Loucy (cell line): Measurements from ENCODE around the gene CTNNAL1.

ENCODE experiments used
- H2AFZ ChIP-seq: fragments of 200-600 bp; sonication (generic); 2 replicates; pipeline ENCODE4 v1.6.0; 2016; ENCODE audit warnings: antibody characterized with exemption, mild to moderate bottlenecking, low read length, moderate library complexity
- H3F3A ChIP-seq: fragments of 200-600 bp; 2 replicates; pipeline ENCODE4 v1.6.0; 2016; ENCODE audit warnings: antibody characterized with exemption, low read depth, mild to moderate bottlenecking
- H3K27me3 ChIP-seq: fragments of 200-600 bp; sonication (generic); 2 replicates; pipeline ENCODE4 v1.6.1; 2014; ENCODE audit warnings: low read length, mild to moderate bottlenecking; ENCODE audit not compliant: insufficient read depth, poor library complexity, severe bottlenecking
- H3K36me3 ChIP-seq: fragments of 200-600 bp; sonication (generic); 2 replicates; pipeline ENCODE4 v1.6.1; 2016; ENCODE audit warnings: low read length; ENCODE audit not compliant: insufficient read depth
- H3K4me1 ChIP-seq: fragments of 200-600 bp; sonication (generic); 2 replicates; pipeline ENCODE4 v1.5.1; 2014; ENCODE audit warnings: low read length, mild to moderate bottlenecking; ENCODE audit not compliant: insufficient read depth, poor library complexity, severe bottlenecking
- H3K4me2 ChIP-seq: fragments of 200-600 bp; sonication (generic); 2 replicates; pipeline ENCODE4 v1.6.0; 2014; ENCODE audit warnings: antibody characterized with exemption, low read length, low read depth, mild to moderate bottlenecking; ENCODE audit not compliant: poor library complexity, severe bottlenecking
- H3K4me3 ChIP-seq: fragments of 200-600 bp; sonication (generic); 2 replicates; pipeline ENCODE4 v1.5.1; 2014; ENCODE audit warnings: low read length, mild to moderate bottlenecking, mixed read lengths; ENCODE audit not compliant: poor library complexity, severe bottlenecking
- H3K79me2 ChIP-seq: fragments of 200-600 bp; sonication (generic); 2 replicates; pipeline ENCODE4 v1.6.1; 2014; ENCODE audit warnings: low read length; ENCODE audit not compliant: insufficient read depth
- H3K9ac ChIP-seq: fragments of 200-600 bp; sonication (generic); 2 replicates; pipeline ENCODE4 v1.6.0; 2014; ENCODE audit warnings: mild to moderate bottlenecking, low read depth, low read length, moderate library complexity; ENCODE audit not compliant: poor library complexity, severe bottlenecking
- H3K9me2 ChIP-seq: fragments of 200-600 bp; sonication (generic); replicated peaks from 2 replicates; pipeline ENCODE4 v1.6.1; 2016; ENCODE audit warnings: low read depth, low read length, mixed read lengths
- H3K9me3 ChIP-seq: fragments of 200-600 bp; sonication (generic); 2 replicates; pipeline ENCODE4 v1.6.1; 2014; ENCODE audit warnings: mild to moderate bottlenecking, antibody characterized with exemption, low read length, low read depth; ENCODE audit not compliant: insufficient read depth
- H4K20me1 ChIP-seq: fragments of 200-600 bp; sonication (generic); 2 replicates; pipeline ENCODE4 v1.6.0; 2014; ENCODE audit warnings: antibody characterized with exemption, low read length, mild to moderate bottlenecking; ENCODE audit not compliant: insufficient read depth, poor library complexity, severe bottlenecking
- EZH2phosphoT487 ChIP-seq: fragments of 200-600 bp; IDR thresholded peaks from 2 replicates; pipeline ENCODE4 v1.6.1; 2018; ENCODE audit warnings: antibody characterized with exemption, mild to moderate bottlenecking, moderate library complexity, borderline replicate concordance
- TF ChIP-seq, protein P1 (sequence below): fragments of 200-600 bp; sonication (generic); conservative IDR thresholded peaks from 2 replicates; pipeline ENCODE4 v1.5.1; 2014; ENCODE audit warnings: mild to moderate bottlenecking, antibody characterized with exemption, low read length

CTNNAL1 gene

DNA sequence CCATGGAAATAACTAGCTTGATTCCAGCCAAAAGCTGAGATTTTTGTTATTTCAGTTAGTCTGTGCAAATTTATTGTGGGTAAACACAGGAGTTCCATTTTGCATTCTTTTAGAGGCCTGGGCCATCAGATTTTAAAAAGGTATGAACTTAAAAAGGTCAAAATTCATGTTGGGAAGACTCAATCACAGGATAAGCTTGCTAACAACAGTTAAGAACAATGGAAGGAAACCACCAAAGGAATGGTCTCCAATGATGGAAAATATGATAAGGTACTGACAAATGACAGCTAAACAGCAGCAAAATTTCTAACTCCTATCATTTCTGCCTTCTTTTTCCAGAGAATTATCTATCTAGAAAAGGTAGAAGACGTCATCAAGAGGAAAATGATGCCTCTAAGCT, 63.1 kb downstream of the CTNNAL1 start:
- H3K79me2 ChIP-seq = no peaks in the 10 kb centered on the region
- H3K9ac ChIP-seq = no peak overlapping the region
- H2AFZ ChIP-seq = no peak overlapping the region
- H3K9me2 ChIP-seq = no peaks in the 10 kb centered on the region
- TF ChIP-seq EZH2phosphoT487 = no peak
- TF ChIP-seq, protein P1, sequence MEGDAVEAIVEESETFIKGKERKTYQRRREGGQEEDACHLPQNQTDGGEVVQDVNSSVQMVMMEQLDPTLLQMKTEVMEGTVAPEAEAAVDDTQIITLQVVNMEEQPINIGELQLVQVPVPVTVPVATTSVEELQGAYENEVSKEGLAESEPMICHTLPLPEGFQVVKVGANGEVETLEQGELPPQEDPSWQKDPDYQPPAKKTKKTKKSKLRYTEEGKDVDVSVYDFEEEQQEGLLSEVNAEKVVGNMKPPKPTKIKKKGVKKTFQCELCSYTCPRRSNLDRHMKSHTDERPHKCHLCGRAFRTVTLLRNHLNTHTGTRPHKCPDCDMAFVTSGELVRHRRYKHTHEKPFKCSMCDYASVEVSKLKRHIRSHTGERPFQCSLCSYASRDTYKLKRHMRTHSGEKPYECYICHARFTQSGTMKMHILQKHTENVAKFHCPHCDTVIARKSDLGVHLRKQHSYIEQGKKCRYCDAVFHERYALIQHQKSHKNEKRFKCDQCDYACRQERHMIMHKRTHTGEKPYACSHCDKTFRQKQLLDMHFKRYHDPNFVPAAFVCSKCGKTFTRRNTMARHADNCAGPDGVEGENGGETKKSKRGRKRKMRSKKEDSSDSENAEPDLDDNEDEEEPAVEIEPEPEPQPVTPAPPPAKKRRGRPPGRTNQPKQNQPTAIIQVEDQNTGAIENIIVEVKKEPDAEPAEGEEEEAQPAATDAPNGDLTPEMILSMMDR = no peak
- no peaks in the 10 kb centered on the region for H4K20me1 ChIP-seq
- H3K27me3 ChIP-seq = no peaks in the 10 kb centered on the region
- no peaks in the 10 kb centered on the region for H3K4me1 ChIP-seq
- H3K4me2 ChIP-seq = no peak overlapping the region
- H3K9me3 ChIP-seq = no peaks in the 10 kb centered on the region
- H3K36me3 ChIP-seq = no peaks in the 10 kb centered on the region
- H3K4me3 ChIP-seq = no peak overlapping the region
- H3F3A ChIP-seq = no peaks in the 10 kb centered on the region

DNA sequence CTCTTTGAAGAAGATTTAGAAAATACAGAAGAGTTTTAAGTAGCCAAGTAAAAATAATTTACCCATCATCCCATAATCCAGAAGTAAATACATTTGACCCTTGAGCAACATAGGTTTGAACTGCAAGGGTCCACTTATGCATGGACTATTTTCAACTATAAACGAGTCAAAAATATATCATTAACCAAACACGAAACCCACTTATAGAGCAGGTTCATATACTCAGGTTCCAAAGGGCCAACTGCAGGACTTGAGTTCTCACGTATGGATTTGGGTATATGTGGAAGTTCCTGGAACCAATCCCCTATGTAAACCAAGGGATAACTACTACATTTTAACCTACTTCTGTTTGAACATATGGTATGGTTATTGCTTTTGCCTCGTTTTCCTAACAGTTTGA, 73.3 kb downstream of the CTNNAL1 start:
- no peak for TF ChIP-seq EZH2phosphoT487
- TF ChIP-seq, protein P1 = no peak
- no peak overlapping the region for H3K4me3 ChIP-seq
- no peak overlapping the region for H2AFZ ChIP-seq
- no peaks in the 10 kb centered on the region for H3K27me3 ChIP-seq
- H3K4me1 ChIP-seq = peaks cover 10% of the 10 kb centered on the region
- peaks cover 8% of the 10 kb centered on the region; the same call in 1 of the 2 replicates for H3K36me3 ChIP-seq
- H4K20me1 ChIP-seq = no peaks in the 10 kb centered on the region
- no peaks in the 10 kb centered on the region for H3K9me2 ChIP-seq
- H3K9me3 ChIP-seq = no peaks in the 10 kb centered on the region
- H3K9ac ChIP-seq = no peak overlapping the region
- H3K4me2 ChIP-seq = no peak overlapping the region
- H3K79me2 ChIP-seq = peaks cover 6% of the 10 kb centered on the region; the same call in 1 of the 2 replicates
- no peaks in the 10 kb centered on the region for H3F3A ChIP-seq

DNA sequence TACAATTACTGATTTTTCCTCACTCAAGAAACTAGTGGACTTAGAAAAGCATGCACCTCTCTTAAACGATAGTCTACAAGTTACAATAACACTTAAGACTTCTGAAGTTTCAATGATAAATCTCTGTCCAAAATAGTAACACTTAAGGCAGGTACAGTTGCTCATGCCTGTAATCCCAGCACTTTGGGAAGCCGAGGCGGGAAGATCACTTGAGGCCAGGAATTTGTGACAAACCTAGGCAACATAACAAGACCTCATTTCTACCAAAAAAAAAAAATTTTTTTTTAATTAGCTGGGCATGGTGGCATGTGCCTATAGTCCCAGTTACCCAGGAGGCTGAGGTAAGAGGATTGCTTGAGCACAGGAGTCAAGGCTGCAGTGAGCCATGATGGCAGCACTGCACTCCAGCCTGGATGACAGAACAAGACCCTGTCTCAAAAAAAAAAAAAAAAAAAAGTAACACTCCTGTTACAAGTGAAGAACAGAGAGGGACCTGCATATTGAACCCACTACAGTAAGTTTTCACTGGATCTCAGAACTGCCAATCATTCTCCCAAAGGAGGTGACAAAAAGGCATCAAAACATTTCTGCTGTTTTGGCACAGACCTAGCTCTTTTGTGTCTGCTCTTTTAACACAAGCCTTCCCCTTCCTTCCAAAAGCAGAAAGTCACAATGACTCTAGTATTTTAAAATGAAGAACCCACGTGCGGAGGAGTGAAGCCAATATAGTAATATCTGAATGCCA, 75.6 kb downstream of the CTNNAL1 start:
- H3K79me2 ChIP-seq = peaks cover 20% of the 10 kb centered on the region

More for the DNA sequence above, 75.6 kb downstream of the CTNNAL1 start:
- Histone ChIP-seq H2AFZ (no peak overlapping the region), H3K9me2 (no peaks in the 10 kb centered on the region), H3F3A (no peaks in the 10 kb centered on the region), H3K9me3 (no peaks in the 10 kb centered on the region), H3K9ac (no peak overlapping the region), H3K4me1 (peaks cover 14% of the 10 kb centered on the region), H3K4me2 (no peak overlapping the region), H3K4me3 (no peak overlapping the region), H3K27me3 (no peaks in the 10 kb centered on the region), H3K36me3 (peaks cover 8% of the 10 kb centered on the region; the same call in 1 of the 2 replicates), H4K20me1 (no peaks in the 10 kb centered on the region)
- TF ChIP-seq, protein P1 = no peak
- TF ChIP-seq EZH2phosphoT487 = no peak
